NCI-H748 treated with DMSO at 0.1 percent for 48 hours (cell line): ENCODE results near the gene SETBP1.

ENCODE experiments used
- DNase-seq: peaks from one replicate; lab custom pipeline; 2025; lab: John Stamatoyannopoulos, UW

The SETBP1 gene

DNA sequence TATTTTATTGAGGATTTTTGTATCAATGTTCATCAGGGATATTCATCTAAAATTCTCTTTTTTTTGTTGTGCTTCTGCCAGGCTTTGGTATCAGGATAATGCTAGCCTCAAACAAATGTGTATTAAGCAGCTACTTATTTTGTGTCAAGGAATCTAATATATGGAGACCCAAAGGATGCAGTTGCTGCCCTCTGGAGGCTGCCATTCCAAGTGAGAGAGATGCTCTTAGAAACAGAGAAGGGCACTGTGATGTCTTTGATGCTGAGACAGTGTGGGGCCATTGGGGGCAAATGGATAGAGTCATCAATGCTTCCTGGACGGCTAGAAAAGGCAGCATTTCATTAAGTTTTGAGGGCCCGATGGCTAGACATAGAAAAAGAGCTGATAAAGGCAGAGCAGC is 292.6 kb downstream of the SETBP1 start:
- DNase-seq, result no peak

DNA sequence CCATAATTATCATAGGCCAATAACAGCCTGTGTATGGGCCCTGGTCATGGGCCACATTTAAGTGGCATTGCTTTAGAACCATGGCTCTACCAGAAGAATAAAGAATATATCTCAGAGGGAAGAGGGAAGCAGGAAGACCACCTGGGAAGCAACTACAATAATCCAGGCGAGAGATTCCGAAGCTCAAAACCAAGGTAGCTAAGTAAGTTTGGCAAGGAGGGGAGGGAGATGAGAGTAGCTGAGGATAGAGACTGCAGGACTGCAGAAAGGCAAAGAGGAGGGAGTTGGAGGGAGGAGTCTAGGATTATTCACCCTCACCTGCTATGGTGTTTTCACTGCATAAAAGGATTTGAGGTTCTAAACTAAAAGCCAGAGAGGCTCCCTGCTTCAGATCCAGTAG is 293.5 kb downstream of the SETBP1 start:
- DNase-seq, result no peak

DNA sequence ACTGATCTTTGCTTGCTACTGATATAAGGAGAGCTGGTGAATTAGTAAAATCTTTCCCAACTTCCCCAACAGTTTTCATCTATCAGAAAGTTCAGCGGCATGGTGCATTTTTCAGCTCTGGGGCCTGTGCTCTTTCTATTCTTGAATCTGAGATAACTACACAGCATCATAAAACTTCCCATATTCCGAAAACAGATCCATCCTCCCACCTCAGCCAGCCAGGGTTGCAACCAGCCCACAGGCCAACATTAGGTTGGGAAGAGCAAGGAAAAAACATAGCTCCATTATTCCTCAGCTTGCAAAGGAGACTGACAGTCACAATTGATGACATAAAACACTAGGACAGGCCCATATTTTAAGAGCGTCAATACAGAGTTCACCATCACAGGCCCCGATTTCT is 297.2 kb downstream of the SETBP1 start:
- no peak for DNase-seq

DNA sequence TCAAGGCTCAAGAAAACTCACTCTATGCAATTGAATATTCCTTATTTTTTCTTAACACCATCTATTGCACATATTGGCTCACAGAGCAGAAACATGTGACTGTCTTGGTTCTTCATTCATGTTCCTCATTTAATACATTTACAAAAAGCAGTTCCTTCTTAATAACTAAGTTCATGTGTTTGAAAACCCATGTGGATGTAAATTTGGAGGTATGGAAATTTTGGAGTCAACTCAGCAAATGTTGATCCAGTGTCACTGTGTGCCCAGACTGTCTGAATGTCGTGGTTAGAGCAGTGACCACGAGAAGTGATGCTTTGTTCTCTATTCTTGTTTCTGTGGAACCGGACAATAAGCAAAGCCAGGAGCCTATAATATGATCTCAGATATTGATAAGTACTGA is 299.1 kb downstream of the SETBP1 start:
- DNase-seq, result no peak

DNA sequence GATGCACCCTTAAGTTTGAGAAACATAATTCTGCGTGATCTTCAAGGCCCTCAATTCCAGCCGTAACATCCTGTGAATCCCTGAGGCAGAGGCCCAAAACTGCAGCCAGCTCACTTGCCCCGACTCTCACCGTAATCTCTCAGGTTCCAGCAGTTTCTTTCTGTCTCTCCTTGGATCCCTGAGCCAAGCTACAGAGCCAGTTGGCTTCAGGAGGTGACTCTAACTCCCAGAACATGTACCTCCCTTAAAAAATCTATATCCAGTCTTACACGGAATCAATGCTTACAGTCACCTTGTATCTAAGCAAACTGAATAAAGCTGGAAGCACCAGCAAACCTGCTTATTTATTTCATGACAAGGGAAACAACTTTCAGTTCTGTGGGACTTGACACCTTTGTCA is 300.4 kb downstream of the SETBP1 start:
- DNase-seq, result no peak

DNA sequence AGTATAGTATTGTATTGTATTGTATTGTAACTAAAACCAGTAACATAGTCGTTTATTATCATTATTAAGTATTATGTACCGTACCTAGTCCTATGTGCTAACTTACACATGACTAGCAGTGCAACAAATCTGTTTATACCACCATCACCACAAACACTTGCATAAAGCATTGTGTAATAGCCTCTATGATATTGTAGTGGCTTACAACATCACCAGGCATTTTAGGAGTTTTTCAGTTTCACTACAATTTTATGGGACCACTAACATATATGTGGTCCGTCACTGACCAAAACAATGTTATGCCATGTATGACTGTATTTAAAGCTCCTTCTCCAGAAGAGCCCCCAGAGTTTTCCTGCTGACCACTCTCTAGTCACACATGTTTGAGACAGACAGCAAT is 306.2 kb downstream of the SETBP1 start:
- no peak for DNase-seq

DNA sequence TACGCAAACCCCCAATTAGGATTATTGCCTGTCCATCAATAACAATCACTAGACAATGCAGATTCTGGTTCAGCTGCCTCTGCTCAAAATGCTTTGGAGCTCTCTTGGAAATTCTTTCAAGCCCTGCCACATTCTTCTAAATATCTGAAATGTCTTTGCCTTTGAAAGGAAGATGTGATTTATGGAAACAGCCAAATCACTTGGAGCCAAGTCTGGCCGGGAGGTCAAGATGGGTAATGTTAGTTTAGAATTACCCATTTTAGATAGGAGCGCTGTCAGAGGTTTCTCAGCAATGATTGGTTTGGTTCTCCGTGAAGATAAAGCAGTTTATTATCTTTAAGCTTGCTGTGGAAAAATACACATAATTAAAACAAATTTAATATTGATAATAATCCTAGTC is 306.7 kb downstream of the SETBP1 start:
- DNase-seq, result no peak

DNA sequence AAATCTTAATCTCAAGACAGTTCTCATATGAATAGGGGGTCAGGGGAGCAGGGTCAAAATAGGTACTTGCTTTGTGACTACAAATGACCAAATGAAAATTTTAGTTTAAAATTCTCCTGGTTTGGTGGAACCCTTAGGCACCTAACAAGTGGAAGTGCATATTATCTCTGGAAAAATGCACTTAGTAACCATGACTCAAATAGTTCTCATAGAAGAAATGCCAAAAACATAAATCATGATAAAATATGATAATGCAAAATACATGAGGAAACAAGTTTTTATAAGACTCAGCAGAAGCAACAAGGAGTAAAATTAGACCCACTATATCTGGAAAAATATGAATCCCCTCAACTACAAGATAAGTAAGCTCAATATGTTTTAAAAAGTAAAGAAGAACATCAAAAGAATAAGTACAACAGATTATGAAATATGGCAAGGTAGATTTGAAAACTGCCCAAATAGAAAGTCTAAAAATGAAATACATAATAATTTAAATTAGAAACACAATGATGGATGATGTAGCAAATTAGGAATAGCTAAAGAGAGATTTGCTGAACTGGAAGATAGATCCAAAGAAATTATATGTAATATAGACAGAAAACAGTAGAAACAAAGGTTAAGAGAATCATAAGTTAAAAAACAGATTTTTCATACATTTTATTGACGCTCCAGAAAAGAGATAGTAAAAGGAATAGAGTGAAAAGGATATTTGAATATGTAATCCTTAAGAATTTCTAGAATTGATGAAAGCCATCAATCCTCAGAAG is 308.3 kb downstream of the SETBP1 start:
- no peak for DNase-seq

DNA sequence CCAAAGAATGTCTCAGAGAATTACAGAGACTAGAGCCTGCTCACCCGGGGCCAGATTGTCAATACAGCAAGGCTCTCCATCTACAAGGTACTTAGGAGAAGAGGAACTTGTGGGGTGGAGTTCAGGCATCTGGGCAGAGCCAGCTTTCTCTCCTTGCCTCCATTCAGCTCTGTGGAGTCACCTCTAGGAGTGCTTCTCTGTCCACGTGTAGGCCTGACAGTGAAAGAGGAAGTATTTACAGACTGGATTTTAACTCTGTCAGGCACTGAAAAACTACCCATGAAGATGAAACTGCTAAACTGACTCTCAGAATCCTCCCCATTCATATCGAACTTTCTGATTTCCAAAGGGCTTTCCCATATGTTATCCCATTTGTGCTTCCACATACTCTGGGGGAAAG is 315.6 kb downstream of the SETBP1 start:
- no peak for DNase-seq

DNA sequence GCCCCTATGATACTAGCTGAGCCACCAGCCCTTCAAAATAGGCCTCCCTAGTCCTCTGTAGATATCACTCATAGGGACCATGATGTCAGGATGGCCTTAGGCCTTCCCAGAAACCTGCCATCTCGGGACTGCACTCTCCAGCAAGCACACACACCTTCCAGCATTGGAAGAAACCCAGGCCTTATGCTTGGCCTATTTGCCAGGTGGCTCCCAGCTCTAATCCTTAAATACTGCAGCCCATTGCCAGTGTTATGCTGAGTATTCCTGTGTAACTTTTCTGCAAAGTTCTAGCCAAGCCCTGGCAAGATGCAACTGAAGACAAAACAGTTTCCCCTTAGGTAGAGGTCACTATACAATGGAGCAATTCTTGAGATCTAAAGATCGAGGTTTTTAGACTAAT is 316.5 kb downstream of the SETBP1 start:
- no peak for DNase-seq

DNA sequence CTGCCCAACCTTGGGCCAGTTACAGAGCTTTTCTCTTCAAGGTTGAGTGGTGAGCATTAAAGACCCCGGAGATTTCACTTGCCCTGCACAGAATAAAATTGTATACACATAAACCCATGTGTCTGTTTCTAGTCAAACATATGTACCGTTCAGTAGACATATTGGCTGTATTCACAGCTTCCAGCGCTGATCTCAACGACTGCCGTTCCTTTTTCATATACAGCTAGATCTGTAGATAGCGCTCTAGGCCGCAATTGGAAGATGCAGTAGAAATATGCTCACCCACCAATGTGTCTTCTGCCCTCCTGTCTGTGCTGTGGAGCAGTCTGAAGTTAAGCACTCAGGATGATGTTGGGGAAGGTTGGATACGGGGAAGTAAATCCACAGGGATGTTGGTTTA is 317.7 kb downstream of the SETBP1 start:
- DNase-seq, result no peak

DNA sequence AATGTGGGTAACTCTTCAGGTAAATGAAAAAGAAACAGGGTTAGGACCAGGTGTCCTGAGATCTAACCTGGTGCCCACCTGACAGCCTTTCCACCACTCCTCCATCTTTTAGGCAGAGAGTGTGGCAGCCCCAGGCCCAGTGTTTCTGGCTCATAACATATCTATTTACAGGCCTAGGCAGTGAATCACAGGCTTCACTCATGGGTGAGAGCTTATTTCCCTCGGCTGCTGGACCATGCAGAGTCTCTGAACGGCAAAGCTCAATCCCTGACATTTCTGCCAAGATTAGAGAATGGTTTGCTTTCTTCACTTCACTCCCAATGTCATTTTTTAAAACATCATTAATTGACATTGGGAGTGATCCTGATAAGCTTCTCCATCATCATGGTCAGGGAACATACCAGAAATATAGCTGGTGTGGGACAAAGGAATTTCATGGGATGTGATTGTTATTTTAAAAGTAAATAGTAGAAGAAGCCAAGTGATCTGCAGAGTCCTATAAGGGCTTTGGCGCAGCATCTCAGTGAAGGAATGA is 323.9 kb downstream of the SETBP1 start:
- no peak for DNase-seq

DNA sequence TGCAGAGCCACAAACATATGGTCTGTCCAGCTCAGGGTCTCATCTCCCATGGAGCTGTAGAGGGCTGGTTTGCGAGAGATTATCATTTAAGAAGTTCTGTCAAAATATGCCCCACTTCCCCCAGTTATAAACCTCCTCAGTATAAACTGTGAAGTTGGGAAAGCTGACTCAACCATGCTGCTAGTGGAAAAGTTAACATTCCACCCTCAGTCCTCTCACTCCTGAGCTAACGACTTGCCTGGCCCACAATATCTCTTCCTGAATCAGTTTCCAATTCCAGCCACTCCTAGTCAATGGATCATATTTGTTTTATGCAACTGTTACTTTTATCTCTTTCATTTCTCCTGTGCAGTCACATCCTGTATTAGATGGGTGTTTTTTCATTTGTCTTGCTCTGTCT is 326.2 kb downstream of the SETBP1 start:
- DNase-seq, result no peak

DNA sequence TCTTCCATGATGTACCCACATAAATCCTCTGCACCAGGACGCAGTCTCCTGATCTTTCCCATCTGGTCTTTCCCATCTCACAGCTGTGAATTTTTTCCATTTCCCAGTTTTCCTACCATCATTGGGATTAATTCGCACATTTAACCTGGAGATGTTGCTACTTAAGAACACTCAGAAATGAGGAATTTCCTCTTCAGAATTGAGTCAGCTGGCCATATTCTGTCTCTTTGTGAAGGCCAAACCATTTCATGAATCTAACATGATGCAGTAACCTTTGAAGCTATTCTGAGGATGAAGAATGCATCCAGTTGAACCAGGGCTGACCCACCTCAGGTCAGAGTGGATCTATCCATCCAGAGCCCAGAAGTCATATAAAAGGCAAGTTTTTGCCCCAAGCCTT is 326.8 kb downstream of the SETBP1 start:
- DNase-seq, result no peak

DNA sequence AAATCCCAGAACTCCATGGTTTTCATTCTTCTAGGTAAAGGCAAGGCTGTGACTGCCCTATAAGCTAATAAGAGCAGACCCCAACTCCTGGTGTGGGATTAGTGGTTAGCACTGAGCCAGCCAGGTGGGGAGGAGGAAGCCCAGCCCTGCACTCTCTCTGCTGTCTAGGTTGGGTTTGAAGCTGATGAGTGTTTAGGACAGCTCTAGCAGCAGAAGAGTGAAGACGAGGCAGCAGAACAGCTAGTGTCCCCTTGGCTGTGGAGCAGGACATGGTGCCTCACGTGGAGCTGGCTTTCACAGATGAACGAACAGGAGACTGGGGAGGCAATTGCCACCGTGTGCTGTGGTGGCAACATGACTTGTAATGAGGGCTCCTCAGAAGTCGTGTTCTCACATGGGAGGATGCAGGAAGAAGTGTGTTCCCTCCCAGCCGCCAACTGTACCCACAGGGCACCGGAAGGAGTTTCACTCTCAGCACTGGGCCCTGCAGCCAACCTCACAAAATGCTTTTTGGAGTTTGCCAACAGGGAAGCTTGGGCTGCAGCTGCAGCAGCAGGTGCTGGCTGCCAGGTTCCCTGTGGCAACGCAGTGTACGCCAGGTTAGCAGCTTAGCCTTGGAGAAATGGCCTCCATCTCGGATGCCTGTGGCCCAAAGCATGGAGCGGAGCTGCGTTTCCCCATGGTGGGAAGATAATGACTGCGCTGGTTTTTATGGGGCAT is 328.2 kb downstream of the SETBP1 start:
- no peak for DNase-seq

DNA sequence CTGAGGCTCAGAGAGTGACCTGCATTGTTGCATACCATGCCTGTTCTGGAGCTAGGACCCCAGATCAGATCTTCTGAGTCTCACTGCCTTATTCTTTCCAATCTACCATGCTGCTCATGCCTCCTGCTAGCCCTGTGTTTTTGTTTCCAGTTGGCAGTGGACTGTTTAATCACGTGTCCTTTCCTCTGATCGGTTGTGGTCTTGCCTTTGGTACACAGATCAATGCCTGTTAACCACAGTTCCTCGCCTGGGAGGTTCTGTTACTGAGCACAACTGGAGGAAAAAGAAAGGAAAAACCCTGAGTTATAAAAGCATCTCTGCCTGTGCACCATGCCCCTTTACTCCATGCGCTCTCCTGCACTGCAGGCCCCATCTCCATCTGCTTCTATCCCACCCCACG is 329.1 kb downstream of the SETBP1 start:
- DNase-seq, result no peak

DNA sequence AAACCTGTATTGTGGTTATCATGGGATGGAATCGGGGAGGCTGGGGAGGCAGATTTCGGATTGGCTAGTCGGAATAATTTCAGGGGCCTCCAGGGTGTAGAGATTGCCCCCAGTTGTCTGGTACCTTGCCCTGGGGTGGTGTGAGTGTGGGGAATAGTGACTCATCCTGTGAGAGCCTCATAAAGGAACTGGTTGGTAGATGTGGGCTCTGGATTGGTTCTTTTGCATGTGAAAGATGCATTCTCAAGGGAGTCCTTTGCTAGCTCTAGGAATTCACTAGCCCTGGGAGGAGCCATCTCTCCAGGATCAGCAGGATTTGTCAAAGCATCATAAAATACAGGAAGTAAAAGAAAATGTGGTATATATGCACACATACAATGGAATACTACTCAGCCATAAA is 331.6 kb downstream of the SETBP1 start:
- no peak for DNase-seq

DNA sequence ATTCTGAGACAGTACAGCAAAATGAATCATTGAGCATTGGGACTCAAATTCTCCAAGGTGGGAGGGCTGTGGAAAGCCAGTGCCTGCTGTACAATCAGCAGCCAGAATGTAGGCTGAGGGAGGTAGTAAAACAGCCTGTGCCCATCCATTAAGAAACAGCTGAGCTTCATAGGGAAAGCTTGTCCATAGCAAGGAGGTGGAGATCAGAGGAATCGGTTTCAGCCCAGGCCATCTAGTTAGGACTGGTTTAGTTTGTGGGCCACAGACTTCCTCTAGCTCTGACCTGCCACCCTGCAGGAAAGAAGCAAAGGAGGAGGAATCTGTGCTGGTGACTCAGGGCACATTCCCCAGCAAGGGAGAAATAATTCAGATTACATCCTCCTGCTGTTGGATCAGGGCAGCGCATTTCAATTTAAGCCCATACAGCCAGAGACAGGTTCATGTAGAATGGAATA is 333.4 kb downstream of the SETBP1 start:
- DNase-seq, result no peak

DNA sequence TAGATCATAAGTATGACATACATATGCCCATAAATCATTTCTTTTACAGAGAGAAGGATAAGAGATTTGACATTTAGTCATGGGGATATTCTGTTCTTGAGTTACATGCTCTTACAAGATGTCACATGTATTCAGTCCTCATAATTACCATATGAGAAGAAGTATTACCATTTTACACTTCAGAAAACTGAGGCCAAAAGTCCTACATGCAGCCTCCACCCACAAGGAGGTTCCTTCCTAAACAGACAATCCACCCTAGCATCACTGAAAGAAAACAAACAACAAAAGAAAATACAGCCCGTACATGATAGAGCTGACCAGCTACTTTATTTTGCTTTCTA is 335.1 kb downstream of the SETBP1 start:
- no peak for DNase-seq

DNA sequence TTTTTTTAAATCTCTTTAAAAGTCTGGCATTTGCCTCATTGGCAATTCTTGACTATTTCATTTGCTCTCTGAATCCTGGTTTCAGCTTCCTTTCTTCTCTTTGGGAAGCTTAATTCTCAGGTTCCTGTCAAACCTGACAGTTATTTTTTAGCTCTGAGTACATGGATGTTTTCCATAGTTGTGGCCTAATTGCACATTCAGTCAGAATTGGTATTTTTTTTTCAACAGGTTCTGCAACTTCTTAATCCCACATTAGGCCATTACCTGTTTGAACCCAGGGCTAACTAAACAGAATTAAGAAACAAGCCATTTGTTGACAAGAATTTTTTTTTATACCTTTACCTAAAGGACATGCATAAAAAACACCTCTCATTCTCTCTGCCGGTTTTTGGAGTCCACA is 338.8 kb downstream of the SETBP1 start:
- DNase-seq, result no peak

DNA sequence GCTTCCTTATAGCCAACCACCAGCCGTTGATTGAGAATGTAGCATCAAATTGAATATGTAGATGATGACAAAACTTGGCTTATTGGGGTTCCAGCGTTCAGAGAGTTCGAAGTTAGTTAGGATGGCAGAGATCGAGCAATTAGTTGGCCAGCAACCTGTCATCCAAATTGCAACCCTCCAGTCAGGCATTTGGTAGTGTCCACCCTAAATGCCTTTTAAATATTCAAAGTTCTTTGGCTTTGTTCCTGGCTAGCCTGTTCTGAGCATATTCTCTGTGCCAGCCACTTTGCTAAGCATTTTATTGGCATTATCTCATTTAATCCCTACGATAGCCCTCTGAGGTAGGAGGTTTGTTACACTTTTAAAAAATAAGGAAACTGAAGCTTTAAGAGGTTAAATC is 342.8 kb downstream of the SETBP1 start:
- DNase-seq, result no peak

DNA sequence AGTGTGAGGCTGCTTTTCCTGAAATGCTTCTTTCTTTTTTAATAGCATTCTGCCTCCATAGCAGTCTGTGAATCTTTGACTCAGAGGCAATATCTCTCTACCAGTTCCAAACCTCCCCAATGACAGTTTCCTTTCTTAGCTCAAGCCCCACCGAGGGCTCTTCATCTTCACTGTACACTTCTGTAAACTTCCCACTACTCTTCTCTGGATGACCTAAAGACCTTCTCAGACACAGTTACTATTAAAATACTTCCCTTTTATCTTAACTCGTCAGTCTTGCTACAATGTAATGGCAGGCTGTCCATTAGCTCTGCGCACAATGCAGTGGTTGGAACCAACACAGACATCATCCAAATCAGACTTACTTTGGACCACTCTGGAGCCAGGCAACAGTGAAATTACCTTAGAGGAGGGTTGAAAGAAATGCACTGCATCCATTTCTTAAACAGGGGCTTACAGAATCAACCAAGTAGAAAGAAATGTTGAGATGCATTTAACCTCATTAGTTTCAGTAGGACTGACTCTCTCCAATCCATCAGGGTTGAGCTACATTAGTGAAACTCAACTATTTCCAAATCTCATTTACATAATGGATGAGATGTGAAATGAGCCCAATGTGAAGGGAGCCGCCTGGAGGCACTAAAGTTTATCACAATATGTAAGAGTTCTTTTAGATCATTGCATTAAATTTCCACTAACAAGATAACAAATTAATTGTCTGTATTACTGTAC is 343.8 kb downstream of the SETBP1 start:
- DNase-seq, result no peak

DNA sequence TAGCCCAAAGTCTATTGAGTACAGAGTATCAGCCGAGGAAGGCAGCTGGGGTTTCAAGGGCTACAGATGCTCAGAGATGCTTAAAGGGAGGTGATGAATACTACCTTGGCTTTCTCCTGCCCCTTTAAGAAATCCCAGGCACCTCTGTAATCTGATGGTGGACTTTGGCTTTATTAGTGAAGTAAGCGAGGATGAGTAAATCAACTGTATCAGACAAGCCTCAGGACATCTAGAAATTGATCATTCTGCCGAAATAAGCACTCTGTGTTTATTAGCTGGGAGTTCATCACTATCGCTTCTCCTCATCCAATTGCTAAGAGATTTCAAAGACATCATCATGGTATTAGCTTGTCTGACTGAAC is 344.4 kb downstream of the SETBP1 start:
- DNase-seq, result no peak
